GM12878 (cell line): ENCODE results near the gene SLC25A30. TPM values are rescaled to one million over a fixed set of nuclear protein-coding genes. Genes with fewer than 3 reads are reported as not detected.

Source experiments
- ATAC-seq: fragments of 200-7000 bp; cut with Tn5 transposase; 3 replicates; pipeline ENCODE4 v1.9.1; 2020; ENCODE audit warnings: mild to moderate bottlenecking, moderate library complexity
- BruUV-seq: library from RNA; stranded (reverse); fragments of 400-500 nt; replicated peaks from 2 replicates; lab custom pipeline; 2021; lab: Mats Ljungman, UMichigan
- CTCF ChIA-PET: fragments of 300-600 bp; sonication (Branson Sonifier 250); formaldehyde crosslinking; extraction: SDS; loops from one replicate; lab custom pipeline; 2021; ENCODE audit warnings: inconsistent platforms; lab: Yijun Ruan, JAX
- POLR2A ChIA-PET: fragments of 350-600 bp; formaldehyde crosslinking; extraction: SDS; loops from one replicate; lab custom pipeline; 2021; ENCODE audit warnings: inconsistent platforms; lab: Charles Lee
- RAD21 ChIA-PET: fragments of 300-600 bp; sonication (Branson Sonifier 250); formaldehyde crosslinking; loops from one replicate; lab custom pipeline; 2023; ENCODE audit warnings: antibody characterized with exemption; ENCODE audit not compliant: unreplicated experiment; lab: Charles Lee
- SMC1A ChIA-PET: fragments of 300-600 bp; sonication (Branson Sonifier 250); formaldehyde crosslinking; loops from one replicate; lab custom pipeline; 2023; ENCODE audit not compliant: unreplicated experiment, uncharacterized antibody; lab: Charles Lee
- DNase-seq: peaks from one replicate; pipeline ENCODE4 v3.0.0-alpha.2; 2011; ENCODE audit warnings: low read depth, low spot score
- FAIRE-seq: peaks from 3 replicates; lab custom pipeline; 2011; peaks lifted over from hg19 to GRCh38; lab: Jason Lieb, UNC
- H2AFZ ChIP-seq: 2 replicates; pipeline ENCODE4 v1.6.0; 2011; ENCODE audit warnings: low read depth, low read length, control low read depth; ENCODE audit not compliant: control insufficient read depth
- H3K27ac ChIP-seq: 2 replicates; pipeline ENCODE4 v1.5.1; 2011; ENCODE audit warnings: control low read depth; ENCODE audit not compliant: control insufficient read depth, insufficient read depth
- H3K27me3 ChIP-seq, 2 experiments: replicated peaks in 1 of 2; 2 replicates each; pipeline versions ENCODE4 v1.6.0 to v1.6.1; 2011; ENCODE audit warnings: low read length in 1 of 2; ENCODE audit not compliant: control insufficient read depth in 2 of 2, insufficient read depth in 2 of 2
- H3K36me3 ChIP-seq, 2 experiments: 2 replicates each; pipeline ENCODE4 v1.5.1; 2011; ENCODE audit warnings: low read length in 1 of 2; ENCODE audit not compliant: control insufficient read depth in 2 of 2, insufficient read depth in 2 of 2
- H3K4me1 ChIP-seq: 2 replicates; pipeline ENCODE4 v1.6.1; 2011; ENCODE audit warnings: mild to moderate bottlenecking, low read length, moderate library complexity, mixed read lengths; ENCODE audit not compliant: control insufficient read depth, insufficient read depth
- H3K4me2 ChIP-seq: 2 replicates; pipeline ENCODE4 v1.6.0; 2011; ENCODE audit warnings: control low read depth; ENCODE audit not compliant: control insufficient read depth, insufficient read depth
- H3K4me3 ChIP-seq: fragments of 200-600 bp; sonication (generic); 2 replicates; pipeline ENCODE4 v1.5.1; 2016
- H3K79me2 ChIP-seq: 2 replicates; pipeline ENCODE4 v1.6.0; 2011; ENCODE audit warnings: low read length; ENCODE audit not compliant: control insufficient read depth, insufficient read depth
- H3K9ac ChIP-seq: 2 replicates; pipeline ENCODE4 v1.8.0; 2011; ENCODE audit warnings: low read length, control low read depth, mixed read lengths; ENCODE audit not compliant: control insufficient read depth, insufficient read depth
- H3K9me3 ChIP-seq: replicated peaks from 3 replicates; pipeline ENCODE4 v1.5.1; 2011; ENCODE audit warnings: mild to moderate bottlenecking, low read length; ENCODE audit not compliant: control insufficient read depth, insufficient read depth
- H4K20me1 ChIP-seq: 2 replicates; pipeline ENCODE4 v1.6.0; 2011; ENCODE audit not compliant: control insufficient read depth, insufficient read depth
- JUNB ChIP-seq: IDR thresholded peaks from 2 replicates; pipeline ENCODE4 v1.6.1; 2016; ENCODE audit warnings: antibody characterized with exemption, mild to moderate bottlenecking
- RUNX3 ChIP-seq: IDR thresholded peaks from 2 replicates; pipeline ENCODE4 v1.6.1; 2012; ENCODE audit warnings: low read length, inconsistent platforms
- ZBTB4 ChIP-seq: fragments of 450-650 bp; formaldehyde crosslinking; IDR thresholded peaks from 2 replicates; pipeline ENCODE4 v1.4.0; 2022; ENCODE audit warnings: mild to moderate bottlenecking, moderate library complexity
- ZNF24 ChIP-seq: fragments of 450-650 bp; IDR thresholded peaks from 2 replicates; pipeline ENCODE4 v1.6.1; 2017; ENCODE audit warnings: antibody characterized with exemption, mild to moderate bottlenecking
- WGBS: methylation state at CpG from one replicate; pipeline ENCODE4 v1.1.6; 2016; ENCODE audit warnings: low lambda C conversion rate; ENCODE audit not compliant: insufficient replicate concordance, insufficient coverage; ENCODE audit errors: missing lambda C conversion rate; 5-methylcytosine and 5-hydroxymethylcytosine counted together
- in situ Hi-C: fragments of 300-500 bp; cut with MboI; formaldehyde crosslinking; loops from 9 replicates; pipeline ENCODE4 v1.14.3; 2018; ENCODE audit warnings: mixed read lengths
- intact Hi-C: fragments of 100-400 bp; cut with micrococcal nuclease; formaldehyde crosslinking; loops from one replicate; pipeline ENCODE4 v1.14.2; 2022; ENCODE audit not compliant: unreplicated experiment
- polyA plus RNA-seq, 11 experiments: library from polyadenylated mRNA; depleted of rRNA in 4 of 11; unstranded in 6 of 11; stranded (reverse) in 5 of 11; fragments of >200 nt; fragmentation: Nextera tagmentation in 4 of 11; fragmentation: Illumina TruSeq in 1 of 11; extraction: Ambion mirVana in 4 of 11; extraction: Trizol in 1 of 11; gene quantifications; 1 replicate in 1 of 11; 2 replicates in 10 of 11; pipeline versions ENCODE4 v1.2.1 to v1.2.3, GENCODE V29; 2011 to 2016; ENCODE audit warnings: inconsistent platforms in 2 of 11, missing spikeins in 2 of 11, low read depth in 1 of 11
- total RNA-seq, 4 experiments: library from RNA; depleted of rRNA in 3 of 4; stranded (reverse); fragments of >200 nt in 3 of 4; fragmentation: Illumina TruSeq in 1 of 4; extraction: Trizol in 1 of 4; gene quantifications; 2 replicates each; pipeline versions ENCODE4 v1.2.1 to v1.2.3, GENCODE V29; 2013 to 2021

SLC25A30 gene
- total and polyA plus RNA-seq, 10 of the 15 experiments (the other 5 are each of a cell fraction or from before 2014, with no cell fraction given), result 2.4 to 18.0 (median 8.9) TPM

- ChIA-PET CTCF (no interaction called here), RAD21 (no interaction called here), POLR2A (no interaction called here), SMC1A (no interaction called here)
- in situ Hi-C loops (no loop called here), intact Hi-C loops (no loop called here)
- H3K4me1 ChIP-seq, result peaks cover 8% of the 10 kb centered on the region; the same call in 1 of the 2 replicates
- H3K4me2 ChIP-seq, result no peak overlapping the region
- no peak for ATAC-seq
- no peak overlapping the region for H3K27ac ChIP-seq
- no peaks in the 10 kb centered on the region for H4K20me1 ChIP-seq
- no TSS peak for BruUV-seq
- H3K36me3 ChIP-seq, result peaks cover 0 to 4% of the 10 kb centered on the region in 2 experiments; a peak in 1 of 4 replicates
- TF ChIP-seq JUNB (0 out of 2 replicates have a peak, but pooled peaks have one; percentile 18), ZNF24 (no peak)
- H3K4me3 ChIP-seq, result no peak overlapping the region
- no peaks in the 10 kb centered on the region; the same call in 2 of the 3 replicates for H3K9me3 ChIP-seq
- no peaks in the 10 kb centered on the region for H3K79me2 ChIP-seq
- H3K9ac ChIP-seq, result no peak overlapping the region
- WGBS, result 92% methylated on average over 14 of the region's 14 CpGs
- no peaks in the 10 kb centered on the region for H3K27me3 ChIP-seq
- no peak for DNase-seq
- FAIRE-seq, result no peak
- H2AFZ ChIP-seq, result no peak overlapping the region
Measured at GRCh38 chr13:45361596-45362206, 56.5 kb downstream of the SLC25A30 start.

GRCh38 chr13:45356966-45357672 is 61.1 kb downstream of the SLC25A30 start:
- peak; percentile 27 for ATAC-seq
- no peak overlapping the region for H3K4me2 ChIP-seq
- ChIA-PET SMC1A (interaction anchor here (1.7 kb wide), 1 partner anchor 15 kb away, joined by 4 read pairs; no protein-coding TSS in a partner anchor), RAD21 (interaction anchor here (0.6 to 2.3 kb wide), 2 partner anchors 16 to 1010 kb away, joined by 5 to 6 read pairs; partner anchors contain the start of gene TPT1), POLR2A (no interaction called here), CTCF (interaction anchor here (0.9 to 2.1 kb wide), 5 partner anchors 8 to 37 kb away, joined by 3 to 11 read pairs (median 5); no protein-coding TSS in a partner anchor)
- H4K20me1 ChIP-seq, result no peaks in the 10 kb centered on the region
- peaks cover 13% of the 10 kb centered on the region for H3K4me1 ChIP-seq
- H3K9me3 ChIP-seq, result no peaks in the 10 kb centered on the region
- no peak overlapping the region for H2AFZ ChIP-seq
- no peaks in the 10 kb centered on the region for H3K79me2 ChIP-seq
- DNase-seq, result no peak
- intact Hi-C loops (no loop called here), in situ Hi-C loops (no loop called here)
- no TSS peak for BruUV-seq
- TF ChIP-seq RUNX3 (peak; percentile 12; the same call in 1 of the 2 replicates), ZBTB4 (CRISPR knock-in tag) (no peak)
- no peaks in the 10 kb centered on the region for H3K27me3 ChIP-seq
- no peak overlapping the region for H3K9ac ChIP-seq
- peak; percentile 56 for FAIRE-seq
- WGBS, result 53% methylated on average over 7 of the region's 7 CpGs
- H3K36me3 ChIP-seq, result peaks cover 0 to 4% of the 10 kb centered on the region in 2 experiments; a peak in 1 of 4 replicates
- no peak overlapping the region for H3K27ac ChIP-seq
- no peak overlapping the region for H3K4me3 ChIP-seq
